ENCODE results near the gene IFFO2. TPM values are rescaled to one million over a fixed set of nuclear protein-coding genes. Genes with fewer than 3 reads are reported as not detected.
"Not testable (repeated sequence)": the region's sequence is repeated elsewhere in the genome, so short reads cannot be mapped to it uniquely, and the experiment has no call there.

Gene IFFO2
- total RNA-seq, 1 donor from 2014 or later, result 3.7 TPM

- peak overlapping the region; percentile 77 to 88 (median 83) for H3K4me3 ChIP-seq (ENCODE audit: low read length in 3 of 3)
- no peaks in the 10 kb centered on the region for H3K27me3 ChIP-seq (ENCODE audit: control insufficient read depth in 3 of 3, insufficient read depth in 3 of 3, low read length in 3 of 3)
- peak overlapping the region; percentile 96 for H3K9ac ChIP-seq (ENCODE audit: low read depth in 1 of 3, low read length in 3 of 3)
- H3K36me3 ChIP-seq (ENCODE audit: control insufficient read depth in 3 of 3, insufficient read depth in 3 of 3, low read length in 3 of 3), result peaks cover 3 to 7% (median 4%) of the 10 kb centered on the region in 3 donors
- H3K9me3 ChIP-seq (ENCODE audit: control insufficient read depth in 3 of 3, low read length in 3 of 3), result no peaks in the 10 kb centered on the region
- H3K4me1 ChIP-seq (ENCODE audit: control insufficient read depth in 3 of 3, insufficient read depth in 3 of 3, low read length in 3 of 3), result peaks cover 24 to 42% (median 30%) of the 10 kb centered on the region in 3 donors
- H3K27ac ChIP-seq (ENCODE audit: low read depth, low read length), result peak overlapping the region; percentile 99
These were observed 54.4 kb downstream of the IFFO2 start for GRCh38 chr1:18901952-18902522.

DNA sequence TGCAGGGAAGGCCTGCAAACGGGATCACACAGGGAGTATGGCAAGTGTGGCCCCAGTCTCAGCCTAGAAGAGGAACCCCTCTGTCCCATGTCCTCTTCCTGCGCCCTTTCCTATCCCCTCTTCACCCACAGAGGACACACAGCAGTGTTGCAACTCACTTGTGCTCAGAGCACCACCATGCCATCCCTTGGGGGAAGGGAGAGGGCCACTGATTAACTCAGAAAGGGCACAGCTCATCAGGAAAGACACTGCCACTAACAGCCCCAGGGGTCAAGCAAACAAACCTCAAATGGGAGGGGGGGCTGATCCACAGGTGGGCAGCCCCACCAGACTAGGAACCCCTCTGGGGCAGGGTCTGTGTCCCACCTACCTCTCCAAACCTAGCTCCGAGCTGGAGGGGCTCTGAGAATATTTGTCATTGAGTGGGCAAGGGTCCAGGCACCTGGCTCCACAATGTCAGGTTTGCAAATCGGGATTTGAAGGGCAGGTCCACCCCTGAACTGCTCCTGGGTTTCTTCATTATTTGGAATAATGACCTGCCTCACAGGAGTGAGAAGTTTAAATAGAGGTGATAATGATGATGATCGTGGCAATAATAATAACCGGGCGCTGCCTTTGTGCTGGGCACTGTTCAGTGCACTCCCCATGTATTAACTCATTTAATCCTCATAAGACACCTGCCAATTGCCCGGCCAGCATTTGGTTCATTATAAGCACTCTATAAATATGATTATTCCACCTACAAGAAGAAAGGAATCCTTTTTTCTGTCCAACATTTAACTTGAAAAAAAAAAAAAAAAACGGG, 55.1 kb downstream of the IFFO2 start:
- H3K9me3 ChIP-seq (ENCODE audit: control insufficient read depth in 3 of 3, low read length in 3 of 3), result no peaks in the 10 kb centered on the region
- H3K27me3 ChIP-seq (ENCODE audit: control insufficient read depth in 3 of 3, insufficient read depth in 3 of 3, low read length in 3 of 3), result no peaks in the 10 kb centered on the region
- H3K9ac ChIP-seq (ENCODE audit: low read depth in 1 of 3, low read length in 3 of 3), result peak overlapping the region; percentile 96
- H3K27ac ChIP-seq (ENCODE audit: low read depth, low read length), result peak overlapping the region; percentile 99
- peaks cover 21 to 41% (median 25%) of the 10 kb centered on the region in 3 donors for H3K4me1 ChIP-seq (ENCODE audit: control insufficient read depth in 3 of 3, insufficient read depth in 3 of 3, low read length in 3 of 3)
- peaks cover 4 to 7% (median 6%) of the 10 kb centered on the region in 3 donors for H3K36me3 ChIP-seq (ENCODE audit: control insufficient read depth in 3 of 3, insufficient read depth in 3 of 3, low read length in 3 of 3)
- H3K4me3 ChIP-seq (ENCODE audit: low read length in 3 of 3), result peak overlapping the region; percentile 77 to 88 (median 83)

- Histone ChIP-seq H3K4me3 (ENCODE audit: low read length in 3 of 3) (peak overlapping the region in 1 of 3 donors; percentile 88), H3K27ac (ENCODE audit: low read depth, low read length) (no peak overlapping the region)
These were observed 56.1 kb downstream of the IFFO2 start for GRCh38 chr1:18900303-18900841.

GRCh38 chr1:18899363-18900049, 57.0 kb downstream of the IFFO2 start:
- Histone ChIP-seq H3K4me3 (ENCODE audit: low read length in 3 of 3) (no peak overlapping the region), H3K9me3 (ENCODE audit: control insufficient read depth in 3 of 3, low read length in 3 of 3) (no peaks in the 10 kb centered on the region)

More at GRCh38 chr1:18900303-18900841, 56.1 kb downstream of the IFFO2 start:
- no peaks in the 10 kb centered on the region for H3K27me3 ChIP-seq (ENCODE audit: control insufficient read depth in 3 of 3, insufficient read depth in 3 of 3, low read length in 3 of 3)
- H3K4me1 ChIP-seq (ENCODE audit: control insufficient read depth in 3 of 3, insufficient read depth in 3 of 3, low read length in 3 of 3), result peaks cover 21 to 40% (median 24%) of the 10 kb centered on the region in 3 donors
- no peaks in the 10 kb centered on the region for H3K9me3 ChIP-seq (ENCODE audit: control insufficient read depth in 3 of 3, low read length in 3 of 3)
- peak overlapping the region in 2 of 3 donors; percentile 96 for H3K9ac ChIP-seq (ENCODE audit: low read depth in 1 of 3, low read length in 3 of 3)
- H3K36me3 ChIP-seq (ENCODE audit: control insufficient read depth in 3 of 3, insufficient read depth in 3 of 3, low read length in 3 of 3), result peaks cover 6 to 8% (median 7%) of the 10 kb centered on the region in 3 donors

GRCh38 chr1:18898567-18898966, 57.9 kb downstream of the IFFO2 start:
- H3K9ac ChIP-seq (ENCODE audit: low read depth in 1 of 3, low read length in 3 of 3), result no peak overlapping the region
- H3K36me3 ChIP-seq (ENCODE audit: control insufficient read depth in 3 of 3, insufficient read depth in 3 of 3, low read length in 3 of 3), result peaks cover 6 to 11% (median 7%) of the 10 kb centered on the region in 3 donors
- H3K9me3 ChIP-seq (ENCODE audit: control insufficient read depth in 3 of 3, low read length in 3 of 3), result no peaks in the 10 kb centered on the region
- no peak overlapping the region for H3K27ac ChIP-seq (ENCODE audit: low read depth, low read length)
- H3K27me3 ChIP-seq (ENCODE audit: control insufficient read depth in 3 of 3, insufficient read depth in 3 of 3, low read length in 3 of 3), result no peaks in the 10 kb centered on the region
- no peak overlapping the region for H3K4me3 ChIP-seq (ENCODE audit: low read length in 3 of 3)
- peaks cover 32 to 49% (median 33%) of the 10 kb centered on the region in 3 donors for H3K4me1 ChIP-seq (ENCODE audit: control insufficient read depth in 3 of 3, insufficient read depth in 3 of 3, low read length in 3 of 3)

More at GRCh38 chr1:18899363-18900049, 57.0 kb downstream of the IFFO2 start:
- Histone ChIP-seq H3K9ac (ENCODE audit: low read depth in 1 of 3, low read length in 3 of 3) (no peak overlapping the region), H3K36me3 (ENCODE audit: control insufficient read depth in 3 of 3, insufficient read depth in 3 of 3, low read length in 3 of 3) (peaks cover 6 to 11% (median 7%) of the 10 kb centered on the region in 3 donors), H3K4me1 (ENCODE audit: control insufficient read depth in 3 of 3, insufficient read depth in 3 of 3, low read length in 3 of 3) (peaks cover 29 to 48% (median 31%) of the 10 kb centered on the region in 3 donors), H3K27me3 (ENCODE audit: control insufficient read depth in 3 of 3, insufficient read depth in 3 of 3, low read length in 3 of 3) (no peaks in the 10 kb centered on the region), H3K27ac (ENCODE audit: low read depth, low read length) (no peak overlapping the region)

DNA sequence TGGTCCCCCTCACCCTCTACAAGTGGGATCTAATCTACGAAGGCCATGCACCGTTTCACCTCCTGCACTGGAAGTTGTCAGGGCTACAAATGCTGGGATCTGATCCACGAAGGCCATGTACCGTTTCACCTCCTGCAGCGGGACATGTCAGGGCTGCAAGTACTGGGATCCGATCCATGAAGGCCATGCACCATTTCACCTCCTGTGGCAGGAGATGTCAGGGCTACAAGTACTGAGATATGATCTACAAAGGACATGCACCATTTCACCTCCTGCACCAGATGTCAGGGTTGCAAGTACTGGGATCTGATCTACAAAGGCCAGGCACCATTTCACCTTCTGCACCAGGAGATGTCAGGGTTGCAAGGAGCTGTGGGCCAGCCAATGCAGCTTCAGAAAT, 61.2 kb downstream of the IFFO2 start:
- H3K9ac ChIP-seq (ENCODE audit: low read depth in 1 of 3, low read length in 3 of 3), result peak overlapping the region in 1 of 3 donors; percentile 16
- no peaks in the 10 kb centered on the region for H3K9me3 ChIP-seq (ENCODE audit: control insufficient read depth in 3 of 3, low read length in 3 of 3)
- H3K27me3 ChIP-seq (ENCODE audit: control insufficient read depth in 3 of 3, insufficient read depth in 3 of 3, low read length in 3 of 3), result no peaks in the 10 kb centered on the region
- no peak overlapping the region for H3K4me3 ChIP-seq (ENCODE audit: low read length in 3 of 3)
- H3K36me3 ChIP-seq (ENCODE audit: control insufficient read depth in 3 of 3, insufficient read depth in 3 of 3, low read length in 3 of 3), result peaks cover 6 to 12% (median 7%) of the 10 kb centered on the region in 3 donors
- peaks cover 23 to 40% (median 33%) of the 10 kb centered on the region in 3 donors for H3K4me1 ChIP-seq (ENCODE audit: control insufficient read depth in 3 of 3, insufficient read depth in 3 of 3, low read length in 3 of 3)
- no peak overlapping the region for H3K27ac ChIP-seq (ENCODE audit: low read depth, low read length)

DNA sequence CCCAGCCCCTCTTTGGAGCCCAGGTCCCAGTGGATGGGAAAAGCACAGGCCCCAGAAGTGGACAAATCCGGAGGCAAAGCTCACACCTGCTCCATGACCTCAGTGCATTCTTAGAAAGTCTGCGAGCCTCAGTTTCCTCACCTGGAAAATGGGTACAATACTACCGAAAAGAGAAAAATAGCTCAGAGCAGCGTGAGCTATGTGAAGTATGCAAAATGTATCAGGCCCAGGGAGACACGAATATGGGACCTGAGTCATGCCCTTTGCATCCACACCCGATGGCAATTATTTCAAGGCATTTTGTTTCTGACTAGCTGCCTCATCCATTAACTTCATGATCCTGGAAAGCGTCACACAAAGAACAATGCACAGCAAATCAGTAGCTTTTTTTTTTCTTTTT, 63.4 kb downstream of the IFFO2 start:
- peaks cover 22 to 31% (median 29%) of the 10 kb centered on the region in 3 donors for H3K4me1 ChIP-seq (ENCODE audit: control insufficient read depth in 3 of 3, insufficient read depth in 3 of 3, low read length in 3 of 3)
- no peaks in the 10 kb centered on the region for H3K9me3 ChIP-seq (ENCODE audit: control insufficient read depth in 3 of 3, low read length in 3 of 3)
- no peak overlapping the region for H3K27ac ChIP-seq (ENCODE audit: low read depth, low read length)
- H3K4me3 ChIP-seq (ENCODE audit: low read length in 3 of 3), result no peak overlapping the region
- peaks cover 15 to 18% (median 17%) of the 10 kb centered on the region in 3 donors for H3K36me3 ChIP-seq (ENCODE audit: control insufficient read depth in 3 of 3, insufficient read depth in 3 of 3, low read length in 3 of 3)
- H3K27me3 ChIP-seq (ENCODE audit: control insufficient read depth in 3 of 3, insufficient read depth in 3 of 3, low read length in 3 of 3), result no peaks in the 10 kb centered on the region
- no peak overlapping the region for H3K9ac ChIP-seq (ENCODE audit: low read depth in 1 of 3, low read length in 3 of 3)

- not testable (repeated sequence) for H3K27ac ChIP-seq (ENCODE audit: low read depth, low read length)
- H3K9ac ChIP-seq (ENCODE audit: low read depth in 1 of 3, low read length in 3 of 3), result peak overlapping the region in 1 of 3 donors; percentile 50
These were observed 64.6 kb downstream of the IFFO2 start for GRCh38 chr1:18891858-18892257.

GRCh38 chr1:18891426-18891780, 65.1 kb downstream of the IFFO2 start:
- Histone ChIP-seq H3K36me3 (ENCODE audit: control insufficient read depth in 3 of 3, insufficient read depth in 3 of 3, low read length in 3 of 3) (peaks cover 15 to 18% (median 15%) of the 10 kb centered on the region in 3 donors), H3K27me3 (ENCODE audit: control insufficient read depth in 3 of 3, insufficient read depth in 3 of 3, low read length in 3 of 3) (no peaks in the 10 kb centered on the region), H3K9me3 (ENCODE audit: control insufficient read depth in 3 of 3, low read length in 3 of 3) (no peaks in the 10 kb centered on the region), H3K9ac (ENCODE audit: low read depth in 1 of 3, low read length in 3 of 3) (peak overlapping the region in 2 of 3 donors; percentile 14 to 50), H3K27ac (ENCODE audit: low read depth, low read length) (no peak overlapping the region), H3K4me1 (ENCODE audit: control insufficient read depth in 3 of 3, insufficient read depth in 3 of 3, low read length in 3 of 3) (peaks cover 26 to 34% (median 34%) of the 10 kb centered on the region in 3 donors), H3K4me3 (ENCODE audit: low read length in 3 of 3) (no peak overlapping the region)

More at GRCh38 chr1:18891858-18892257, 64.6 kb downstream of the IFFO2 start:
- H3K9me3 ChIP-seq (ENCODE audit: control insufficient read depth in 3 of 3, low read length in 3 of 3); H3K4me3 ChIP-seq (ENCODE audit: low read length in 3 of 3); H3K27me3 ChIP-seq (ENCODE audit: control insufficient read depth in 3 of 3, insufficient read depth in 3 of 3, low read length in 3 of 3): not testable (repeated sequence)
- H3K36me3 ChIP-seq (ENCODE audit: control insufficient read depth in 3 of 3, insufficient read depth in 3 of 3, low read length in 3 of 3), result peaks cover 15 to 18% (median 16%) of the 10 kb centered on the region in 3 donors
- H3K4me1 ChIP-seq (ENCODE audit: control insufficient read depth in 3 of 3, insufficient read depth in 3 of 3, low read length in 3 of 3), result peaks cover 22 to 31% (median 29%) of the 10 kb centered on the region in 3 donors

Measured in skeletal muscle tissue (tissue), 4 donors.